Fibroblast of upper back skin (primary cell): ENCODE data around the gene PCDHB11.
"Not testable (repeated sequence)": the region's sequence is repeated elsewhere in the genome, so short reads cannot be mapped to it uniquely, and the experiment has no call there.

ENCODE experiments used
- DNase-seq: peaks from one replicate; pipeline ENCODE4 v3.0.0-alpha.2; 2013

Gene PCDHB11

GRCh38 chr5:141246971-141247370, 47.5 kb downstream of the PCDHB11 start:
- DNase-seq = not testable (repeated sequence)

GRCh38 chr5:141247434-141247833, 48.0 kb downstream of the PCDHB11 start:
- DNase-seq = not testable (repeated sequence)

- DNase-seq = no peak
Observed at GRCh38 chr5:141250576-141250975, 51.1 kb downstream of the PCDHB11 start.
